Measurements from ENCODE around the gene TMEM72. TPM values are rescaled to one million over a fixed set of nuclear protein-coding genes. Genes with fewer than 3 reads are reported as not detected.

TMEM72 gene
- total RNA-seq, 6 experiments from 2014 or later: not detected

DNA sequence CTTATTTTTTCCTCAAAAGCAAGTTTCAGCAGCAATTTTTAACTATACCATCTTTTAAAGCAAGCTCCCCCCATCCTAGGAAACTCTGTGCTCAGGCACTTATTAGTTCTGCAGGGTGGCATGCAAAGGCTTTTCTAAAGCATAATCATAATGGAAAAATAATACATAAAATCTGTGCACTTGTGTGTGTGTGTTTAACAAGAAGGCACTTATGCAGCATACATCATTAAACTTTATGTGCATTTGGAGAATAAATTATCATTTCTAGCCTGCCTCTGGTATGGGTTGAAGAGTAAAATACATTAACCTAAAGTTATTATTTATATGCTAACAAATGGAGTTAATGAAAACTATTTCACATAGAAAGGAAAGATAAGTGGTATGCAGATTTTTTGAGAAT, 42.9 kb downstream of the TMEM72 start:
- TF ChIP-seq, protein P1, sequence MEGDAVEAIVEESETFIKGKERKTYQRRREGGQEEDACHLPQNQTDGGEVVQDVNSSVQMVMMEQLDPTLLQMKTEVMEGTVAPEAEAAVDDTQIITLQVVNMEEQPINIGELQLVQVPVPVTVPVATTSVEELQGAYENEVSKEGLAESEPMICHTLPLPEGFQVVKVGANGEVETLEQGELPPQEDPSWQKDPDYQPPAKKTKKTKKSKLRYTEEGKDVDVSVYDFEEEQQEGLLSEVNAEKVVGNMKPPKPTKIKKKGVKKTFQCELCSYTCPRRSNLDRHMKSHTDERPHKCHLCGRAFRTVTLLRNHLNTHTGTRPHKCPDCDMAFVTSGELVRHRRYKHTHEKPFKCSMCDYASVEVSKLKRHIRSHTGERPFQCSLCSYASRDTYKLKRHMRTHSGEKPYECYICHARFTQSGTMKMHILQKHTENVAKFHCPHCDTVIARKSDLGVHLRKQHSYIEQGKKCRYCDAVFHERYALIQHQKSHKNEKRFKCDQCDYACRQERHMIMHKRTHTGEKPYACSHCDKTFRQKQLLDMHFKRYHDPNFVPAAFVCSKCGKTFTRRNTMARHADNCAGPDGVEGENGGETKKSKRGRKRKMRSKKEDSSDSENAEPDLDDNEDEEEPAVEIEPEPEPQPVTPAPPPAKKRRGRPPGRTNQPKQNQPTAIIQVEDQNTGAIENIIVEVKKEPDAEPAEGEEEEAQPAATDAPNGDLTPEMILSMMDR (IDR thresholded peaks at IDR 0.05): no peak
- Mint-ChIP-seq H3K4me3 (no peak overlapping the region), H3K4me1 (ENCODE audit: low read depth) (peaks cover 26% of the 10 kb centered on the region), H3K27me3 (ENCODE audit: insufficient read depth) (no peaks in the 10 kb centered on the region), H3K36me3 (ENCODE audit: low read depth) (peaks cover 15% of the 10 kb centered on the region), H3K27ac (no peak overlapping the region), H3K9me3 (no peaks in the 10 kb centered on the region)
- no peak for DNase-seq

- Mint-ChIP-seq H3K9me3 (no peaks in the 10 kb centered on the region), H3K27ac (no peak overlapping the region), H3K36me3 (ENCODE audit: low read depth) (peaks cover 15% of the 10 kb centered on the region), H3K4me1 (ENCODE audit: low read depth) (peaks cover 26% of the 10 kb centered on the region), H3K4me3 (no peak overlapping the region), H3K27me3 (ENCODE audit: insufficient read depth) (no peaks in the 10 kb centered on the region)
- no peak for DNase-seq
- TF ChIP-seq, protein P1 (IDR thresholded peaks at IDR 0.05): no peak
These were observed 43.8 kb downstream of the TMEM72 start for GRCh38 chr10:44954962-44955361.

DNA sequence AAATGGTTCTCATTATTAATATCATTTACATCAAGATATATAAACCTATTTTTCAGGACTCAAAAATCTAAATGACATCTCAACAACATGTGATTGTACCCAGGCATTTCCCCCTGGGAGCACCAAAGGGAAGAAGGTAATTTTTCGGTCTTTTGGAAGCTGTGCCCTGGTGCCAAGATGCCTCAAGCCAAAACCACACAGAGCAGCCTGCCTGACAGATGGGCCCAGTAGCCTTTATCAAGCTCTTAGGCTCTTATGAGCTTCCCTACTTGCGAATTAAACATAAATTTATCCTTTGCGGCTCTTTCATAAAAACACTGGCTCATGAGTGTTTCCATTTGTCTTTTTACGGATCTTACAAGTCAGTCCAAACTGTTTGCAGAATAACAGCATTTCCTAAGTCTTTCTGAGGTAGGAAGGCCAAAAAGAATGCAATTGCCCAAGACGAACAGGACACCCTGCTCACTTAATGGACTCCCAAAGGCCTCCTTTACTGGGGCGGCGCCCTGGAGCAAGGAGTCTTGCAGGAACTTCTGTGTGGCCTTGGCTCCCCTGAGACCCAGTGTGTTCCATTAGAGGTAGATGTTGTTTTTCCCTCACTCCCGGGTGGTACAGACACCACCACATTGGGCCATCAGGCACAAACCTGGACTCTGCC, 44.4 kb downstream of the TMEM72 start:
- TF ChIP-seq, protein P1 (IDR thresholded peaks at IDR 0.05): no peak
- Mint-ChIP-seq H3K27me3 (ENCODE audit: insufficient read depth) (no peaks in the 10 kb centered on the region), H3K27ac (no peak overlapping the region), H3K4me3 (no peak overlapping the region), H3K4me1 (ENCODE audit: low read depth) (peaks cover 32% of the 10 kb centered on the region), H3K36me3 (ENCODE audit: low read depth) (peaks cover 15% of the 10 kb centered on the region), H3K9me3 (no peaks in the 10 kb centered on the region)
- DNase-seq: no peak

DNA sequence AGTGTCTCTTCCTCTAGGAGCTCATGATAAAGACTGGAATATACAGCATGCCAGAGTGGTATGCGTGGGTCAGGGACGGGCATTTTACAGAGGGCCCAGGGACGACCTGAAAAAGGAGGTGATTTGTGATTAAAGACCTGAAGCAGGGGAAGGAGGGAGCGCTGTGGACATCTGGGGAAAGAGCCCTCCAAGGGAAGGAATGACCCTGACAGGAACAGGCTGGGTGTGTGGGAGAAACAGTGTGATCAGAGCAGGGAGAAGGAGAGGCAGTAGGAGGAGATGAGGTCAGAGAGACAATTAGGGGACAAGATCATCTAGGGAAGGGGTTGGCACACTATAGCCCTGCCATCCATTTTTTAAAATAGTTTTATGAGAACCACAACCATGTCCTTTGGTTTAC, 45.1 kb downstream of the TMEM72 start:
- TF ChIP-seq, protein P1 (IDR thresholded peaks at IDR 0.05): no peak
- Mint-ChIP-seq H3K4me3 (no peak overlapping the region), H3K27ac (no peak overlapping the region), H3K9me3 (no peaks in the 10 kb centered on the region), H3K4me1 (ENCODE audit: low read depth) (peaks cover 34% of the 10 kb centered on the region), H3K36me3 (ENCODE audit: low read depth) (peaks cover 15% of the 10 kb centered on the region), H3K27me3 (ENCODE audit: insufficient read depth) (no peaks in the 10 kb centered on the region)
- DNase-seq: no peak

DNA sequence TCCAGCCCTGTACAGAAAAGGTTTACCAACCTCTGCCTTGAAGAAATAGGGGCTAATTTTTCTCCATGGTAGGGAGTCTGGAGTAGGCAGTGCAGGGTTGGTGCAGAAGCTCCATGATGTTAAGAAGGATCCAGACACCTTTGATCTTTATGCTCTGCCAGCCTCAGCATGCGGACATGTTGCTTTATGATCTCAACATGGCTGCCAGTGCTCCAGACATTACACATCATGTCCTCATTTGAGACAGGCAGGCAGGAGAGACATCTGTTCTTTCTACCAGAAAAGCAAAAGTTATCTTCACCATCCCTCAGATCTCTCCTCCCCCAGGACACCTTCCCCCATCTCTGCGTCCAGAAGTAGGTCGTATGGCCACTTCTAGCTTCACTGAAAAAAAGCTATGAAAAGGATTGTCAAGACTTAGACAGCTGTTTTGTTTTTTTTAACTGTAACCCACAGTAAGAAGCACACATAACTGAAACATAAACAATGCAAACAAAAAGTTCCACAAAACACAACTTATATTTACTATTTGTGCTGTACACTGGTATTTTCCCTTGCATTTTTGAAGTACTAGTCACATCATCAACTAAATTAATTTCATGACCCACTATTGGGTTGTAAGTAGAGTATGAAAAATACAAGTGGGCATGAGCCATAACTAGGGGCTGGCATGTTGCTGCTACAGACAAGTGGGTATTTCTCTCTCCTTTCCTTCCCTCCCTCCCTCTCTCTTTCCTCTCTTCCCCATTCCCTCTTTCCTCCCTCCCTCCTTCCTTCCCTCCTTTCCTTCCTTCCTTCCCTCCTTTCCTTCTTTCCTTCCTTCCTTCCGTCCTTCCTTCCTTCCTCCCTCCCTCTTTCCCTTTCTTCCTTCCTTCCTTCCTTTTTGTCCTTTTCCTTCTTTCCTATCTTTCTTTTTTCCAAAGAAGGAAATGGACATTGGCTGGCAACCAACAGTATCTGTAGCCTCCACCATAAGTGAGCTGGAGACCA, 45.9 kb downstream of the TMEM72 start:
- Mint-ChIP-seq H3K9me3 (no peaks in the 10 kb centered on the region), H3K36me3 (ENCODE audit: low read depth) (peaks cover 15% of the 10 kb centered on the region), H3K27me3 (ENCODE audit: insufficient read depth) (0 out of 2 replicates have a peak, but pooled peaks cover 1% of the 10 kb centered on the region), H3K4me3 (no peak overlapping the region), H3K4me1 (ENCODE audit: low read depth) (peaks cover 34% of the 10 kb centered on the region), H3K27ac (no peak overlapping the region)
- no peak for DNase-seq
- TF ChIP-seq, protein P1 (IDR thresholded peaks at IDR 0.05): no peak
